Stimulated activated CD4-positive, alpha-beta T cell treated with anti-CD3 and anti-CD28 coated beads, TNF-alpha, amount 100 ng/mL, for 1 hour (primary cell): Measurements from ENCODE around the gene STAT5A.

ENCODE experiments used
- DNase-seq, 3 donors: peaks; one replicate each; pipeline ENCODE4 v3.0.0-alpha.2; 2020; ENCODE audit warnings: low read depth in 3 of 3, low spot score in 1 of 3

Gene STAT5A

DNA sequence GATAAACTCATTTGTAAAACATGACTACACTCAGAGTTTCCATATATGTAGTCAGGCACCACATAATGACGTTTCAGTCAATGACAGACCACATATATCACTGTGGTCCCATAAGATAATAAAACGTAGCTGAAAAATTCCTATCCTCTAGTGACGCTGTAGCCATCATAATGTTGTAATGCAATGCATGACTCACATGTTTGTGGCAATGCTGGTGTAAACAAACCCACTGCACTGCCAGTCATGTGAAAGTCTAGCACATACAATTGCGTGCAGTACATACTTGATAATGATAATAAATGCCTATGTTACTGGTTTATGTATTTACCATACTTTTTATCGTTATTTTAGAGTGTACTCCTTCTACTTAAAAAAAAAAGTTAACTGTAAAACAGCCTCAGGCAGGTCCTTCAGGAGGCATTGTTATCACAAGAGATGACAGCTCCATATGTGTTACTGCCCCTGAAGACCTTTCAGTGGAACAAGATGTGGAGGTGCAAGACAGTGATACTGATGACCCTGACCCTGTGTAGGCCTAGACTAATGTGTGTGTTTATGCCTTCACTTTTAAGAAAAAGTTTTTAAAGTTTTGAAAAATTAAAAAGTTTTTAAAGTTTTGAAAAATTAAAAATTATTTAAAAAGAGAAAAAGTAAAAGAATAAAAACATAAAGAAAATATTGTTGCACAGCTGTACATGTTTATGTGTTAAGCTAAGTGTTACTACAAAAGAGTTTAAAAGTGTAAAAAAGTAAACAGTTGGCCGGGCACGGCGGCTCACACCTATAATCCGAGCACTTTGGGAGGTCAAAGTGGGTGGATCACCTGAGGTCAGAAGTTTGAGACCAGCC lies 21.2 kb upstream of the STAT5A start:
- peak in 1 of 3 donors; percentile 13 for DNase-seq

GRCh38 chr17:42268236-42268635 lies 20.1 kb upstream of the STAT5A start:
- DNase-seq: no peak

- no peak for DNase-seq
Observed at GRCh38 chr17:42270170-42270535, 18.1 kb upstream of the STAT5A start.

DNA sequence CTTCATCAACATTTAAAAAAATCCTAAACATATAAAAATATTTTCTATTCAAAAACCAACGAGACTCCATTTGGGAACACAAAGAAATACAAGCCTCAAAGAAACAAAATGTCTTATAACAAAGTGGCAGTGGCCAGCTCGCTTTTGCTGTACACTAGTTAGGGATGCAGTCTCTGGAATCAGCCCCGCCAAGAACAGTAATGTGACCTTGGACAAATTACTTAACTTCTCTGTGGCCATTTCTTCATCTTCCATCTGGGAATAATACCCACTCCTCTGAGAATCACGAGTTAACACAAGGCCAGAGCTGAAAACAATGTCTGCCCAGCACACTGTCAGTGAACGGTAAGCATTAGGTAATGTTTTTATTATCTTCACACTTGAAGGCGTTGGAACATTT lies 17.7 kb upstream of the STAT5A start:
- no peak for DNase-seq

GRCh38 chr17:42271006-42271778 lies 17.1 kb upstream of the STAT5A start:
- no peak for DNase-seq

DNA sequence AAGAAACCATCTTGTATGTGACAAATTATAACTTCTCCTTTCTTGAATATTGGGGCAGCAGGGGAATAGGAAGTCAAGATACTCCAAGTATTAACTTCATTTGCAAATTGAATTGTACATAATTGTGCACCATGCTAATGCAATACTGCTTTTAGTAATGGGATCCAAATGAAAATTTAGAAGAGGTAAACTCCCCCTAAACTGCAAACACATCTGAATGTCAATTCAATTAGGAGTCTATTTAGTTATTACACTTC lies 16.6 kb upstream of the STAT5A start:
- no peak for DNase-seq

GRCh38 chr17:42272162-42272907 lies 16.0 kb upstream of the STAT5A start:
- DNase-seq: no peak

DNA sequence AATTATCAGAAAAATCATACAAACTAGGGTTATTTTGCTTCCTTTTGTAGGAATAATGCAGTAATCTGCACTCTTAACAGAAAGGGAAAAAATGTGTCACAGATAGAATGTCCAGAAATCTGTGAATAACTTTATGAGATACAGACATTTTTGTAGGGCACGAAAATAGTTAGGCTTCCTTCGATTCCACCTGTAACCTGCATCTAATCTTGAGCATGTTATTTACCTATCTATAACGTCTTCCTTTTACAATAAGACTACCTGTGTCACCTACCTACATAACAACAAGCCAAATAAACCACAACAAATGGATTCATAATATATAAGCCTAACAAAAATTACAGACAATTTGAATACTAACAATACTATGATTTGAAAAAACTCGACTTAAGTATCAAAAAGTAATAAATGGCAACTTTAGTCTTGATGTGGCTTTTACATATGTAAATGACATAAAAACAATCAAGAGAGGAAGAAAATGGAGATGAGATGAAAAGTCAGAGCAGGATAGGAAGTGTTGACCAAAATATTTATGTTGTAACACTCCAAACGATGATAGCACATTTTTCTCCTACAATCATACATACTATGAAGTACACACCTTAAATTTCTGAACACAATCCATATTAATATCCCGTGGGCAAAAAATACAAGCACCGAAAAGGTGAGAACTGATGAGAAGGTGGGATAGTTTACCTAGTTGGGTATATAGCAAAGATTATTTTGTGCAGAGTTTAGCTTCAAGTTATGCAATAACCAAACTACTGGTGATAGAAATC lies 14.6 kb upstream of the STAT5A start:
- DNase-seq: no peak

GRCh38 chr17:42274253-42274542 lies 14.1 kb upstream of the STAT5A start:
- no peak for DNase-seq

- DNase-seq: no peak
Observed at GRCh38 chr17:42274812-42275526, 13.3 kb upstream of the STAT5A start.

DNA sequence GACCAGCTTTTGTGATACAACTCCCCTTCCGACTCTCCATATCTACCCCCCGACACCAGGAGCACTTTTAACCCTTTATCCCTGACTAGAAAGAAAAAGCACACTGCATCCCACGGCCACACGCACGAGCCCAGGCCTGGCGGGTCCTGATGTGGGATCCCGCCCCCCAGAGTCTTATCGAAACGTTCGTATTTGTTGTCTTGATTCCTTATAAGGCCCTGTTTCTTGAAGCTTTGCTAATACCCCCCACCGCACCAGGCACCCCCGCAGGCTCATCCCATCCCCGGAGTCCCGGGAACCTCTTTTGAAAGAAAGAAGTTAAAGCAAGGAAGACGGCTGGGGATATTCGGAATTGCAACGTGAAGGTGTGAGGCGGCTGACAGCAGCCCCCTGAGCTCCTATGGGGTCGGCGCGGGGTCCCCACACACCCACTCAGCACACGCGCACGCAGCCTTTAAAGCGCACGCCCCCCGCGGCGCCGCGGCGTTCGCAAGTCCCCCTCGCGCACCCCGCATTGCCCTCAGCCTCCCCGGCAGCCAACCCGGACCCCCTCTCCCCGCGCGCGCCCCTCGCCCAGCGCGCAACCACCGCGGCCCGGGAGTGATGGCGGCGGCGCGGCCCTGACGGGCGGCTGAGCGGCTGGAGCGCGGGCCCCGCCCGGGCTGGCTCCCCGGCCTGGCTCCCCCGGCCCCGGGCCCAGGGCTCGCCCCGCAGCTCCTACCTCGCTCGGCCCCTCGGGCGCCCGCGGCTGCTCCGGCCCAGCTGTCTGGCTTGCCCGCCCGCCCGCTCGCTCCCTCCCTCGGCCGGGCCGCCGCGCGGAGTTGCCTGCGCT lies 12.6 kb upstream of the STAT5A start:
- peak in 2 of 3 donors; percentile 13 to 37 for DNase-seq

- peak in 2 of 3 donors; percentile 42 to 54 for DNase-seq
Observed at GRCh38 chr17:42276359-42276608, 12.0 kb upstream of the STAT5A start, which contains the start of gene STAT5B. Gene STAT5B (minus strand): TSS chr17:42276391. CDS start chr17:42232127, 44,264 bp downstream.

- peak in 1 of 3 donors; percentile 21 for DNase-seq
Observed at GRCh38 chr17:42276609-42277341, 11.5 kb upstream of the STAT5A start.

DNA sequence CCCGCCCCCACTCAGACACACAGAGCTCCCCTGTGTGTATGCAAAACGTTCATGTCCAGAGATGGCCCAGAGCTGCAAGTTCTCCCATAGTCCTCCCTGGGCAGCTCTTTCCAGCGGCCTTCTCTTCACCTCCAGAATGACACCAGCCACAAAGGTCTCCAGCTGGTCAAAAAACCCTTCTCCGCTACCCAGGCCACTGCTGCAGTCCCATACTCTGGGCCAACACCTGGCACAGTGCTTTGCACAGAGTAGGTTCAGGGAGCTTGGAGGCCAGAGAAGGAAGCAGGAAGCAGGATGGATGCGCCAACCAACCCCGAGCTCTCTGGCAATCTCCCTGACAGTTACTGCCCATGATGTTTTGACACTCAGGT lies 11.0 kb upstream of the STAT5A start:
- DNase-seq: no peak

DNA sequence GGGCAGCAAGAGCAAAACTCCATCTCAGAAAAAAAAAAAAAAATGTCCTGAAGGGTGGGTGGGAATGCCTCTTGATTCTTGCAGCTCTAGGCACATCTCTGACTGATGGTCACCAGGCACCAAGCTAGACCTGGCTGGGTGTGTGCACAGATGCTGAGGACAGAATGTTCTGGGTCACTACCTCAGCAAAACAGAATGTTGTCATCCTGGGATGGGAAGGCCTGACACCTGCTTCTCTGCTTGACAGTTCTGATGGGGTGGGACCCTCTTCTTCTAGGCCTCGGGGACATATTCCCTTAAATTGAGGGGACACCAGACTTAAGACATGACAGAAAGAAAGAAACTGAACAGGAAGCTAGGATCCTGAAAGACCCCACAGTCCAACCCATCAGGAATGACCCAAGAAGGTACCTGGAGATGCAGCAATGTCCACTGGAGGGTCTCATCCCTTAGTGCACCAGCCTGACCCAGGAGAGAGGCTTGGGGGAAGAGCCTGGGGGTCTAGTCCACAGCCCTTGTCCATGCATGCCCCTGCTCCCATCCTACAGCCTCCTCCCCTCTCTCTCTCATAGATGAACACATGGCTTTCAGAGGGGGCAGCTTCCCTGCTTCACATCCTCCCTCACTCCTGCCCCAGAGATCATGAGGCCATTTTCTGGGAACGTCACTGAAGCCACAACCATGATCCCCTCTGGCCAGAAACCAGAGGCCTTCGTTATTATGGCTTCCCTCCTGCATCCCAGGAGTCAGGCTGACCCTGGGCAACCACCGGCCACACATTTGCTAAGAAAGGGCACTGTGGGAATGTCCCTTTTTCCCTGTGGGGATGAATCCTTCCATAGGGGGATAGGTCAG lies 8.3 kb upstream of the STAT5A start:
- DNase-seq: no peak

DNA sequence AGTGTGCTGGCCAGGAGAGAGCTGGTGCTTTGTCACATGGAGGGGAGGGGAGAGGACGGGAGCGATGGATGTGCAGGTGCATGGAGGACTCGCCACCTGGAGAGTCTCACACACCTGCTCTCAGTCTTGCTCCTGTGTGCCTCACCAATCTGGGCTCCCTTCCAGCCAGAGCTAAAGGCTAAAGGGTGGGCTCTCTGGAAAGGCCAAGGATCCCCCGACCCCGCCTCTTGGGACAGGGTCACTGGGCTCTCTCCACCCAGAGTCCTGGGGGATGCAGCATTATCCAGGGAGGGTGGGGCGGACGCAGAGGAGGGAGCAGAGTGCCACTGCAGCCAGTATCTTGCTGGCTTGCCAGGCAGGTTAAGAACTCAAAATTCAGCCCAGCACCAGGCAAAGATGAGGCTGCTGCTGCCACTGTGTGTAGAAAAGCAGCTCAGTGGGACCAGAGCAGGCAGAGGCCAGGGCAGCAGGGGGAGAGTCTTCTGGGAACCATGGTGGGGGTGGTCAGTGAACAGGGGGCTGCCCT lies 6.7 kb upstream of the STAT5A start:
- DNase-seq: no peak

GRCh38 chr17:42282478-42283080 lies 5.7 kb upstream of the STAT5A start:
- no peak for DNase-seq
